Right kidney (tissue), 1 donor: ENCODE measurements around the gene CREBBP.
"Not testable (repeated sequence)": the region's sequence is repeated elsewhere in the genome, so short reads cannot be mapped to it uniquely, and the experiment has no call there.

Experiments
- DNase-seq: peaks from one replicate; pipeline ENCODE4 v3.0.0-alpha.2; 2016

CREBBP gene

DNA sequence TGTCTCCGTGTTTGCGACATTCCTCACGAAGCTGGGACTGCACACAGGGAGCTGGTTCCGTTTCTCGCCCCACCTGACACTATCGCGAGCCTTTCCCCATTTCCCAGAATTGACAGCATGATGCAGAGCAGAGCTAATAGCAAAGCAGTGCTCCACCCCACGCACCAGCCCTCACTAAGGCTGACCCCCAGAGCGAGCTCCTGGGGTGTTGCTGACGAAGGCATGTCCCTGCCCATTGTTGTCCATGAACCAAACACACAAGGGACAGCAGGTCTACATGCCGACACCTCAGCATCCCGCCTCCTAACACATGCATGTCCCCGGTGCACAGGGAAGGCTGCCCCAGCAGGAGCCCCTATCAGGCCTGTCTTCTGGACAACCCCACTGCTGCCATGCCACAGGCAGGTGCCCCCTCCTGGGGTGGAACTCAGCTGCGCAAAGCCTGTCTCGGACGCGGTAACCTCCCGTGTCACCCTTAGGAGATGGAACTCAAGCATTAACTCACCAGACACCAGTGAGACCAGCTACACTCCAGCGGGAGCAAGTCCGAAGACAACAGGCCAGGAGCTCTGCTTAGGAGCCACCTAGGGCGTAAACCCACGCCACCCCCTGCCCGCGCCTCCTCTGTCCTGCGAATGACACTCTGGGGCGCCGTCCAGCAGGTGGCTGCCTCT, 146.3 kb downstream of the CREBBP start:
- DNase-seq = no peak

DNA sequence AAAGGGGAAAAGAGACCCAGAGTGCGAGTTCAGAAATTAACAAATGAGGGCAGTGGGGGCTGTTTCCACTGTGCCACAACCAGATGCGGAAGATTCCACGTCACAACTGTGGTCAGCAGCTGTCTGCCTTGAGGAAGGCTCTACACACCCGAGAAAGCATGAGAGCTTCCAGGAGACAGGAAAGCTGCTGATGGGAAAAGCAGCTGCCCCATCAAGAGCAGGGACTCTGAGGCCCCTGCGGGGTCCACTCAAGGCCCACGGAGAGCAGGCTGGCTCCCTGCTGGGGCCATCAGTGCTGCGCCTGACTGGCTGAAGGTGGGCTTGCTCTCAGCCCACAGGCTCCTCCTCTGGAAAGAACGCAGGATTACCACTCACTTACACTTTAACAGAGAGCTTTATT, 148.3 kb downstream of the CREBBP start:
- DNase-seq = no peak

DNA sequence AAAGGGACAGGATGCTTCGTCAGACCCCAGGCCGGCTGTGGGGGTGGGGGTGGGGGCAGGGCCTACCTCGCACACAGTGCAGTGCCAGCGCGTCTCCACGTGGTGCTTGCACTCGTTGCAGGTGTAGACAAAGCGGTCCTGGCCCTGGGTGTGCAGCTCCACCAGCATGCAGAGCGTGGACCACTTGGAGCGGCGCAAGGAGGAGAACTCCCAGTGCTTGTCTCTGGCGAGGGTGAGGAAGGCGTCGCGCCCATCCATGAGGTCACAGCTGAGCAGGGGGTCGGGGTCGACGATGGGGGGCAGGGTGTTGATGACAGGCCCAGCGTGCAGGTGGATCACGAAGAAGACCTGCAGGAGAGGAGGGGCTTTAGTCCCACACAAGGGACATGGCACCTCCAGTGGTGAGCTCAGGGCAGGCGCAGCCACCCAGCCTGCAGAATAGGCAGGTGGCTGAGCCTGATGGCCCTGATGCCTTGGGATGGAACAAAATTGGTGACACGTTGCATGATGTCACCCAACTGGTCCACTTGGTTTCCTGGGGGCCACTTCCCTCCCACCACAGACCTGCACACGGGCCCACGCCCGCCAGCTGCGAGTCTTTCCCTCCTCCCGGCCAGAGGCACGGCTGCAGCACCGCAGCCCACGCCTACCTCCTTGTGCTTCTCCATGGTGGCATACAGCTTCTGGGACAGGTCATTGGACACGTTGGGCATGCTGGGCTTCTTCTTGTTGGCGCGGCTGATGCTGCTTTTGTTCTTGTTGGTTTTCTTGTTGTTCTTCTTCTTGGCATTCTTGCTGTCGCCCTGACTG, 149.2 kb downstream of the CREBBP start:
- DNase-seq = no peak

DNA sequence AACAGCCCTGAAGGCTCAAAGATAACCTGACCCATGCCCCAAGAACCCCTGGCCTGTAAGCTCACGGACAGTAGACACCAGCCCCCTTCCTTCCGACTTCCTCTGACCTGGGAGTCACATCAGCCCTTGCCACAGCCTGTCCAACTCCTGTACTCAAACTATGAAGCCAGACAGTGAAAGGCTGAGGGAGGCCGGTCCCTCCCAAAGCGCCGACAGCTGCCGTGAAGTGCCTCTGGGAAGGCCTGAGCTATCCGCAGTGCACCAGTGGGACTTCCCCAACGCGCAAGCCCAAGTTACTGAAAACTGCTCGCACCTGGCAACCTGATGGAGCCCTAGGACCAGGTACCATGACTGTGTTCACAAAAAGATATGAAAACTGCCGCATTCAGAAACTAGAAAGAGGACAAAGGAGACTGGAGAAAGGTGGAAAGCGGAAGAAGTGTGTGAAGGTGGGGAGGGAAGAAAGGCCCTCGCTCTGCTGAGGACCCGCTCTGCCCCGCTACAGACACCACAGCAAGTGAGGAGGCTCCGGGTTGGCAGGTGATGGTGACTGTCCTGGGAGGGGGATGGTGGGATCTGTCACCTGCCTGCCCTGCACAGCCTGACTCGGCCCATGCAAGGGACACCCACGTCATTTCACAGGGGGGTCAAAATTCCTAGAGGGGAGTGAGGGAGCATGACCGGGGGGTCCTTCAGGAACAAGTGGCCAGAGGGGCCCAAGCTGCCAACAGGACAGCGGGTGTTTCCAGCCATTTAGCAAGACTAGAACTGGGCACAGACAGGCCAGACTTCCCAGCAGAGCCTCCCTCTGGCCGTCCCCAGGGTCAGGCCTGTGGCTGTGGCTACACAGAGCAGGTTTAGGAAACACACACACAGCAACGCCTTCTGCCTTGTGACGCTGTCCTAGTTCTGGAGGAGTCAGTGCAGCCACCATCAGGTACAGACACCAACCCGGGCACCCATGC, 150.1 kb downstream of the CREBBP start:
- no peak for DNase-seq

DNA sequence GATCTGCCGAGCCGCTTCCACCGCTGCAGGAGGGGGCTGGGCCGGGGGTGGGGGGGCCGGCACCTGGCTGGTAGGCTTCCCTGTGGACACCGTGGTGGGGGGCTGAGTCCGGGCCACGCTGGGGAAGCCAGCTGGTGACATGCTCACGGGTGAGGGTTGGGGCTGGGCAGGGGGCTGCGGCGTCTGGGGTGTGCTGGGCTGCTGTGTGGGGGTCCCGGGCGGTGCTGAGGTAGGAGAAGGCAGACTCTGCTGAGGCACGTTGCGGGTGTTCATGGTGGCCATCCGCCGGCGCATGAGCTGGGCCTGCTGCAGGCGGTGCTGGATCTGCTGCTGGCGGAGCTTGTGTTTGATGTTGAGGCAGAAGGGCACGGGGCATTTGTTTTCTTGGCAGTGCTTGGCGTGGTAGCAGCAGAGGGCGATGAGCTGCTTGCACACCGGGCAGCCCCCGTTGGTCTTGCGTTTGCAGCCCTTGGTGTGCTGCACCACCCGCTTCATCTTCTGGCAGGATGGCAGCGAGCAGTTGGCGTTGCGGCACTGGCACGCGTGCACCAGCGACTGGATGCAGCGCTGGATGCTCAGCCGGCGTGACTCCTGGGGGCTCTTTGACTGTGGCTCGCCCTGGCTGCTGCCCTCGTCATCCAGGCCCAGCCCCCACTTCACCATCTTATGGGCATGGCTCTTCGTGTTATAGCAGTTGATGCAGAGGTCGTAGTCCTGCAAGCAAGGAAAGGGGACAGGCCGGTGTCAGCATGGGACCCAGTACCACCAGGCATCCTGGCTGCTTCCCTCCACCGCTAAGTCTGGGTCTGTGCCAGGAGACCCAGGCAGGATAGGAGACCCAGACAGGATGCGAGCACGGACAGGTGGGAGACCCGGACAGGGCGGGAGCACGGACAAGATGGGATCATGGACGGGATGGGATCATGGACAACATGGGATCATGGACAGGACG, 151.1 kb downstream of the CREBBP start:
- DNase-seq = no peak

DNA sequence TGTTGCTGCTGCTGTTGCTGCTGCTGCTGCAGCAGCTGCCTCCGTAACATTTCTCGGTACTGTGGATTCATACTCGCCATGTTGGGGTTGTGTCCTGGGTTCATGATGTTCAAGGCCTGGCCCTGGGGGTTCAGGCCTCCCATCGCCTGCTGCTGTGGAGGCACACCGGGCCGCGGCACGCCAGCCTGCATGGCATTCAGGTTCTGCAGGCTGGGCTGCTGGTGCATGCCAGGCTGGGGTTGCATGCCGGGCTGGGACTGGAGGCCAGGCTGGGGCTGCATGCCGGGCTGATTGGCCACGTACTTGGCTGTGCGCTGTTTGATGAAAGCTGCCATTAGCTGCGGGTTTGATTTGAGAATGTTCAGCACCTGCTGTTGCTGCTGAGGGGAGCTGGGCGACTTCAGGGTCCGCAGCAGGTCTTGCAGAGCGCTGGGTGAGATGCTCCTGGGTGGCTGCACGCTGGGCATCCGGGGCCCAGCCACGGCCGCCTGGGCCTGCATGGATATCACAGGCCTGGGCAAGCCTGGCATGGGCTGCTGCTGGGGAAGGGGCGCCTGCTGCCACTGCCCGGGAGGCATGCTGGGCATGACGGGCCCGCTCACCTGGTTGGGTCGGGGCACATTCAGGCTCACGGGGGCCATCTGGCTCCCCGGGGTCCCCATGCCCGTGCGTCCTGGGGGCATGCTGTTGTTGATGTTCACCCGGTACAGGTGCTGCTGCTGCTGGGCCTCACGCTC, 151.9 kb downstream of the CREBBP start:
- DNase-seq = no peak

DNA sequence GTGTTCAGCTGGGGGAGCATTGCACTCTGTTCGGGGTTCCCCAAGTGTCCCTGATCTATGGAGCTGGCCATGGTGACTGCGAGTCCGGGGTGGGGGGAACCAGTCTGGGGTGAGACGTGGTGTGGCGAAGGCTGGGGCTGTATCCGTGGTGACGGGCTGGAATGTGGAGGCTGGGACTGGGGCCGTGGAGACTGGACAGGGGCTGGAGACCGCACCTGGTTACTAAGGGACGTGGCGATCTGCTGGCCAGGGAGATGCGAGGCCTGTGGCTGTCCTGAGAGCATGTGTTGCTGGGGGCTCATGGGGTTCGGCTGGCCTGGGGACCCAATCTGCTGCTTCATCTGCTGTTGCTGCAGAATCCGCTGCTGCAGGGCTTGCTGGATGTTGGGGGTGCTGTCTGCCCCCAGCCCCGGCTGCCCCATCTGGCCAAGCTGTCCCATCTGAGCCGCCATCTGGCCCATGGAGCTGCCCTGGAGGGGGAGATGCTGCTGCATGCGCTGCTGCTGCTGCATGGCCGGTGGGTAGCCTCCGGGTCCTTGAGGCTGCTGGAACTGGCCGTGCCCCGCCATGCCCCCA, 152.6 kb downstream of the CREBBP start:
- DNase-seq = no peak

DNA sequence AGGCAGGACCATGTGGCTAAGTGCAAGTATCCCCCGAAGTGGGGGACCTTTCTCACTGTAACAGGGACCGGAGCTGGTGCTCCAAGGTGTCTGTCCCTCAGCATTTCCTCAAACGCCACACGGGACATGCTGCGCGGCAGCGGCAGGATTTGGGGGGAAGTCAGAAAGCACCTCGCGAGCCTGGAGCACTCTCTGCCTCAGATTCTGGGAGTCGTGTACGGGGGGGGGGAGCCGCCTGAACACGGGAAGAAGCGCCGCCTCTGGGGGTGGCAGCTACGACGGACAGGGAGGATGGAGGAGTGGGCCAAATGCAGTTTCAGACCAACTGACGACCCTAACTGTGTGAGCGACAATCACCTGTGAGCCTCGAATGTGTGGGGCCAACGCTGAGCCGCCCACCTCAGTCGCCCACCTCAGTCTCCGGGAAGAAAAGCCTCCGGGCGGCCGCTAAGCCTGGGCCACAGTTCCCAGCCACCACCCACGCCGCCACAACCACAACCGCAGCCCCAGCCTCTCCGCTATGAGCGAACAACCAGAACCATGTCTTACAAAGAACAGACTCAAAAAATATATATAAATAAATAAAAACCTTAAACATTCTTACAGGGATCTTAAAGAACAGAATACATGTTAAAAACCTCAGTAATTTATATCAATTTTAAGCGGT, 154.4 kb downstream of the CREBBP start:
- no peak for DNase-seq

DNA sequence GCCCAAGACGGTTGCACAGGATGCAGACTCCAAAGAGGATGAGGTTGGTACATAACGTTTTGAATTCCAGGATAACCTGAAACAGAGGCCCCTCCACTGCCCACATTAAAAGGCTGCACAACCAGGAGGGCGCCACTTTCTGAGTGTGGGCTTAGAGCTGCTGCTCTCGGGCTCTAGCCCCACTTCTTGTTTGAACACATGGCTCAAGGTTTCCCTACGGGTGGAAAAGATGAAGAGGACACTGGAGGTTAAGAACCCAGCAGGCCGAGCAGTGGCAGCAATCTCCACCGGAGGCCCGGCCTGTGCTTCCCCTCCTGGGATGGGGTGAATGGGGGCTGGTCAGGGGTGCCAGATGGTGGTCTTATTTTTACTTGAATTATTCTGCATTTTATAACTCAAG, 155.2 kb downstream of the CREBBP start:
- DNase-seq = no peak

DNA sequence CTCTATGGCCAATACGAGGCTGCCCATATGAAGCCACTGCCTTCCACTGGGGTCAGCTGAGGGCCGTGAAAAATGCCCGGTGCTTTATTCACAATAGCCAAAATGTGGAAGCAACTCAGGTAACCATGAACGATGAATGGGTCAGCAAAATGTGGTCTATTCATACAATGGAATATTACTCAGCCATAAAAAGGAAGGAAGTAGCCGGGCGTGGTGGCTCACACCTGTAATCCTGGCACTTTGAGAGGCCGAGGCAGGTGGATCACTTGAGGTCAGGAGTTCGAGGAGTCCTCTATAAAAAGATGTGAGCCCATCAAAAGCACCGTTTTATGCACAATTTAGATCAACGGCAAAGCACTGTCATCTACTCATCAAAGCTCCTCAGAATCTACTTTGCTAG, 158.0 kb downstream of the CREBBP start:
- no peak for DNase-seq

DNA sequence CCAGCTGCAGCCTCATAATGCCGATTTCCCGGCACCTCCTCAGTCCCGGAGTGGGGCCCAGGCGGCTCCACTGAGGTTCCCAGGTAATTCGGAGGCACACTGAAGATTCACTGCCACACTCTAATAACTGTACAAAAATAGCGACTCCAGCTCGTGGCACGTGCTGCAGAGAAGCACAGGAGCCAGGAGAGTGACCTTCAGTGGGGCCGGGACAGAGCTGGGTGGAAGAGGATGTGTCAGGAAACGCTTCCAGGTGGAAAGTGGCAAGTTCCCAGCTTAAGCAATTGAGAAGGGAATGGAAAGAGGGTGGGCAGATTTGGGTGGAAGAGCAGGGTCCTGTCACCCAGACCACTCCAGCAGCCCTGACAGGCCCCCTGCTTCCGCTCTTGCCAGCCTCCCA, 160.1 kb downstream of the CREBBP start:
- DNase-seq = no peak

DNA sequence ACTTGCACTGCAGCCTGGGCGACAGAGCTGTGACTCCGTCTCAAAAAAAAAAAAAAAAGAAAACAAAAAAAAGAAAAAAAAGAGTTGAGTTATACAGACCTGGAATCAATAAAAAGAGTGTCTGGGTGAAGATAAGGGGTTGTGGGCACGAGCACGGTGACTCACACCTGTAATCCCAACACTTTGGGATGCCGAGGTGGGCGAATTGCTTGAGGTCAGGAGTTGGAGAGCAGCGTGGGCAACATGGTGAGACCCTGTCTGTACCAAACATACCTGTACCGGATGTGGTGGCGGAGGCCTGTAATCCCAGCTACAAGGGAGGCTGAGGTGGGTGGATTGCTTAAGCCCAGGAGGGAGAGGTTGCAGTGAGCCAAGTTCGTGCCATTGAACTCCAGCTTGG, 161.9 kb downstream of the CREBBP start:
- no peak for DNase-seq

DNA sequence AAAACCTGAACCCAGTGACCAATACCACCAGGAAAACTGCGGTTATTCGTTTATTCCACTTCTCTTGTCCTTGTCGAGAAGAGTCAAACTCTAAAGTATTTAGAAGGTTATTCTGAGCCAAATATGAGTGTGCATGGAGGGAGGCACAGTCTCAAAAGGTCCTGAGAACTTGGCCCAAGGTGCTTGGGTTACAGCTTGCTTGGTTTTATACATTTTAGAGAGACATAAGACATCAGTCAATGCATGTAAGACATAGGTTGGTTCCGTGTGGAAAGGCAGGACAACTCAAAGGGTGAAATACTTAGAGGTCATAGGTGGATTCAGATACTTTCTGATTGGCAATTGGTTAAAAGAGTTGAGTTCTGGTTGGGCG, 162.5 kb downstream of the CREBBP start:
- no peak for DNase-seq

DNA sequence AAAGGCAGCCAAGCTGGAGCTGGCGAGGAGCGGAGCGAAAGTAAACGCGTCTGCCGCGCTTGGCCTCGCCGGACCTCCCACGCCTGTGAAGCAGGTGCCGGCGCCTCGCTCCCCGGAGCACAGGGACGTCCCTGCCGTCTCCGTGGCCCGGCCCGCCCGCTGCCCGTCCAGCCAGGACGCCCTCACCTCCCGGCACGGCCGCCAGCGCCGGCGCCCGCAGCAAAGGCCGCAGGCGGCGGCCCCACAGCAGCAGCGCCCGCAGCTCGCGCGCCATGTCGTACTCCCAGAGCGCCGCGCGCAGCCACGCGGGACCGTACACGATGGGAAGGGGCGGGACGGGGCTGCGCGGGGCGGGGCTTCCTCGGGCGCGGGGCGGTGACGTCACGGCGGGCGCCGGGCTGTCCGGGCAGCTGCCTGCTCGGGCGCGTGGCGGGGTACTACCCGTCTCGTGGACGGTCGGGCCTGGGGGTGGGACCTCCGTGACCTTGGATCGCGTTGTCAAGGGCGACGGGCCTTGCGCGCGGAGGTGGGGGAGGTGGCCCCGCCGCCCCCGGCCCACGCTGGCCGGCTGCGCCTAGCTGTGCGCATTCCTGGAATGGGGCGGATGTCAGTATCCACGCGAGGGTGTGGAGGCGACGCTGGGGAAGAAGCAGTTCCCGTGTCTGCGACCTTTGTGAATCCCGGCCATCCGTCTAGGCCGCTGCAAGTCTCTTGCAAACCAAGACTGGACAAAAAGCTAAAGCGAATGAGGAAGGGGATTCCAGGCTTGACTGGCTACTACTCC, 163.1 kb downstream of the CREBBP start, which contains the start of gene TRAP1:
Gene TRAP1 (minus strand): TSS at position 290 of the 784 bp plus-strand sequence. CDS start 16 bp downstream, at position 274.
- DNase-seq = peak; percentile 85

DNA sequence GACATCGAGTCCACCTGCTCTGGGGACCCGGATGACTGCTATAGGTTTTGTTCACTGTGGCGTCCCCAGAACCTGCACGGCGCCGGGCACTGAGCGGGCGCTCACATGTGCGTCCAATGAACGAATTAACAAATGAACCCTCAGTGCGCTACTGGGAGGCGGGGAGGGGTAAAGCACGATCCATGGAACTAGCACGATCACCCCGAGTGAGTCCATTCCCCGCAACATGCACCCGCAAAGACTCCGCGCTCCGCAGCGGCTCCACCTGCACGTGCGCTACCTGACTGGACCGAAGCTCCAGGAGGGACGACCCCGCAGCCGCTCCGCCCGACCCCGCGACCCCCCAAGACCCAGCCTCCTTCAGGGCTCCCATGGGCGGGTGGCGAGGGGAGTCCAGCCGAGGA, 163.7 kb downstream of the CREBBP start:
- DNase-seq = no peak

DNA sequence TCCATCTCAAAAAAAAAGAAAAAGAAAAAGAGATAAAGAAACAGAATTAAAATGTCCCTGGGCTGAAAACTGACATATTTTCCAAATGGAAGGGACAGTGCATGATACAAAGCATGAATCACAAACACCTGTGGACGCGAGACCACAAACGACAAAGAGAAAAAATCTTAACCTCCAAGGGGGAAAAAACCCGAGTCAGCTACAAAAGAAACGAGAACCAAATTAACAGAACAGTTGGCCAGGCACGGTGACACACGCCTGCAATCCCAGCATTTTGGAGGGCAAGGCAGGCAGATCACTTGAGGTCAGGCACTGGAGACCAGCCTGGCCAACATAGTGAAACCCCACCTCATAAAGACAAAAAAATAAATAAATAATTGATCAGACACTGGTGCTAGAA, 165.1 kb downstream of the CREBBP start:
- DNase-seq = no peak

DNA sequence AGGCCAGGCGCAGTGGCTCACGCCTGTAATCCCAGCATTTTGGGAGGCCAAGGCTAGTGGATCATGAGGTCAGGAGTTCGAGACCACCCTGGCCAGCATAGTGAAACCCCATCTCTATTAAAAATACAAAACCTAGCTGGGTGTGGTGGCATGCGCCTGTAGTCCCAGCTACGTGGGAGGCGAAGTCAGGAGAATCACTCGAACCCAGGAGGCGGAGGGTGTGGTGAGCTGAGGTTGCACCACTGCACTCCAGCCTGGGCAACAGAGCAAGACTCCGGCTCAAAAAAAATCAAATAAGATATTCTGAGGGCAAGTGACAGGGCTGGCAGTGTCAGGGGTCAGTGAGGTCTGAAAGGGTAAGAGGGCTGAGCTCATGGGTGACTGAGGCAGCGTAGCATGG, 166.1 kb downstream of the CREBBP start:
- not testable (repeated sequence) for DNase-seq

DNA sequence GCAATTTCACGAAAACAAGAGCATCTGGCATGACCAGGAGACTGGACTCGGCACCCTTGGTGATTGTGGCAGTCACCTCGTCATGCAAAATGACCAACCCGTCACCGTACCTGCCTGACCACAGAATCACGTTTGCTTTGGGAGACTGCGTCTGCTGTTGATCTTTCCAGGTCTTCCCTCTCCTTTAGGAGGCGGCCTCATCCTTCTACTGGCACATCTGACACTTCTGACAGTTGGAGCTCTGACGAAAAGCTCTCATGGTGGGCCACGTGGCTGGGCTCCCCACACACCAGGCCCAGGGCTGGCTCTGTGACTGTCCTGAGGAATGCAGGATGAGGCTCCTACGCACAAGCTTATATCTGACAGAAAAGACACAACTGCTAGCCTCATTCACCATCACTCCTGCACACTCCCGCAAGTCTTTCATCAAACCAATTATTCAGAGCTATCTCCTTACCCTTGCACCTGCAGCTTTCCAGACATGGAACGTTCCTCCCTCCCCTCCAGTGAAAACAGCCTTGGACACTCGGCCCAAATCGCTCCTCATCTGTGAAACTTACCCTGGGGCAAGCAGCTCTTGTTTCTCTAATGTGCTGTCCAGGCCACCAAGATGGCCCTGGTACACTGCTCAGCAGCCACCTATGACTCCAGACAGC, 166.8 kb downstream of the CREBBP start:
- DNase-seq = no peak
